Spleen (tissue), 7 donors: ENCODE data around the gene SOWAHA.

ENCODE experiments used
- CTCF ChIP-seq, 11 experiments: fragments of 200-600 bp in 7 of 11; fragments of 450-650 bp in 4 of 11; sonication (generic) in 4 of 11; IDR thresholded peaks in 8 of 11; conservative IDR thresholded peaks in 3 of 11; 1 replicate in 7 of 11; 2 replicates in 4 of 11; pipeline versions ENCODE4 v1.4.0 to v1.8.0; 2016 to 2021; ENCODE audit warnings: antibody characterized with exemption in 11 of 11, inconsistent platforms in 4 of 11, mild to moderate bottlenecking in 1 of 11
- POLR2A ChIP-seq, 3 donors: fragments of 450-650 bp; IDR thresholded peaks; one replicate each; pipeline ENCODE4 v1.5.1; 2017; ENCODE audit warnings: antibody characterized with exemption in 3 of 3, mild to moderate bottlenecking in 1 of 3
- donor health status: DM: no; HTN: no; CAD: no; lungs with moderate emphysema.
- donor health status: DM: no; HTN: no; CAD: no.
- donor health status: DM: no; HTN: no; CAD: no.

- no peak for TF ChIP-seq CTCF (IDR thresholded peaks at IDR 0.05 in 8 of 11, conservative IDR thresholded peaks at IDR 0.05 in 3 of 11)
- TF ChIP-seq POLR2A (IDR thresholded peaks at IDR 0.05), result no peak
These were observed 22.8 kb upstream of the SOWAHA start for GRCh38 chr5:132790201-132790865.
